HCT116 (cell line): Measurements from ENCODE around the gene TMEM184B.

Experiments
- CBX3 ChIP-seq: IDR thresholded peaks from 2 replicates; pipeline ENCODE4 v1.6.1; 2012; ENCODE audit warnings: low read depth
- CTCF ChIP-seq, 3 experiments: fragments of 200-600 bp in 1 of 3; sonication (generic) in 1 of 3; IDR thresholded peaks in 2 of 3; conservative IDR thresholded peaks in 1 of 3; 2 replicates each; pipeline ENCODE4 v1.5.1; 2012 to 2017; ENCODE audit warnings: low read depth in 2 of 3, low read length in 2 of 3, antibody characterized with exemption in 1 of 3, borderline replicate concordance in 1 of 3, control low read depth in 1 of 3, mild to moderate bottlenecking in 1 of 3, mixed read lengths in 1 of 3, mixed run types in 1 of 3, moderate library complexity in 1 of 3; ENCODE audit not compliant: insufficient read depth in 1 of 3
- EZH2phosphoT487 ChIP-seq: fragments of 200-600 bp; IDR thresholded peaks from 2 replicates; pipeline ENCODE4 v1.6.1; 2018; ENCODE audit warnings: antibody characterized with exemption, borderline replicate concordance
- RAD21 ChIP-seq: IDR thresholded peaks from 2 replicates; pipeline ENCODE4 v1.6.1; 2012; ENCODE audit warnings: low read depth, mild to moderate bottlenecking
- SIN3A ChIP-seq: IDR thresholded peaks from 2 replicates; pipeline ENCODE4 v1.6.1; 2012; ENCODE audit warnings: low read depth
- SP1 ChIP-seq: IDR thresholded peaks from 2 replicates; pipeline ENCODE4 v1.6.1; 2012; ENCODE audit warnings: low read depth

- TF ChIP-seq CTCF (IDR thresholded peaks at IDR 0.05 in 2 of 3, conservative IDR thresholded peaks at IDR 0.05 in 1 of 3; ENCODE audit: borderline replicate concordance in 1 of 3, insufficient read depth in 1 of 3, low read depth in 2 of 3, low read length in 2 of 3): 0 out of 6 replicates have a peak, but pooled peaks of 1 of the 3 experiments have one; percentile 8
- TF ChIP-seq RAD21: no peak
- no peak for TF ChIP-seq EZH2phosphoT487
- TF ChIP-seq SIN3A: no peak
- TF ChIP-seq SP1: no peak
- no peak for TF ChIP-seq CBX3
Measured at GRCh38 chr22:38304526-38304925, 31.7 kb upstream of the TMEM184B start.
